Measurements from ENCODE around the gene FGR. TPM values are rescaled to one million over a fixed set of nuclear protein-coding genes. Genes with fewer than 3 reads are reported as not detected.

The FGR gene
- polyA plus RNA-seq, 1 of the 3 experiments (the other 2 are of a cell fraction), result not detected

DNA sequence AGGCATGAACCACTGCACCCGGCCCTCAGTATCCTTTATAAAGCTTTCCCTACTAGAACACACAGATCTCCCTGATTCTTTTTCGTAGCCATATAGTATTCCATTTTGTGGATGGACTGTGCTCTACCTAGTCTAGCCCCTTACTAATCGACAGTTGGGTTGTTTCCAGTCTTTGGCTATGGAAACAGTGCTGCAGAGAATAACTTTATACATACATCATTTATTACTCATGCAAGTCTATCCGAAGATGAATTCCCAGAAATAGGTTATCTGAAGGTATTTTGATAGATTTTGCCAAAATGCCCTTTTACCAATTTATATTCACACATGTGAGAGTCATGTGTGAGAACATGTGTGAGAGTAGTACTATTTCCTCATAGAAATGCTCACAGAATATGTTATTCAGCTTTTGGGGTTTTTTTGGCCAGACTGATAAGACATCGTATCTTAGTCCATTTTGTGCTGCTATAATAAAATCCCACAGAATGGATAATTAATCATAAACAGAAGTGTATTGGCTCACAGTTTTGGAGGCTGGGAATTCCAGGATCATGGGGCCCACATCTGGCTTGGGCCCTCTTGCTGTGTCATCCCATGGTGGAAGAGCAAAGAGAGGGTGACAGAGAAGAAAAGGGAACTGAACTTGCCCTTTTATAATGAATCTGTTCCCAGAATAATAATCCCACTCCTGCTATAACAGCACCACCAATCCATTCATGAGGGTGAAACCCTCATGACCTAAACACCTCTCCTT, 17.3 kb upstream of the FGR start:
- Histone ChIP-seq H3K4me2 (no peak overlapping the region), H3K79me2 (ENCODE audit: insufficient read depth) (no peaks in the 10 kb centered on the region), H3K4me1 (ENCODE audit: control insufficient read depth in 1 of 2, insufficient read depth in 2 of 2, low read depth in 1 of 2, low read length in 1 of 2) (peaks cover 3 to 7% of the 10 kb centered on the region in 2 experiments; a peak in 2 of 4 replicates), H3K9me2 (no peaks in the 10 kb centered on the region), H4K20me1 (ENCODE audit: insufficient read depth) (no peaks in the 10 kb centered on the region), H2AFZ (ENCODE audit: low read depth) (no peak overlapping the region), H3K9me3 (no peaks in the 10 kb centered on the region), H3K9ac (no peak overlapping the region), H3K36me3 (replicated peaks in 1 of 2; ENCODE audit: control insufficient read depth in 1 of 2, insufficient read depth in 2 of 2, low read length in 1 of 2) (no peaks in the 10 kb centered on the region), H3K4me3 (ENCODE audit: low read depth in 2 of 2, low read length in 1 of 2) (no peak overlapping the region), H3F3A (replicated peaks; ENCODE audit: insufficient read depth) (peaks cover 6% of the 10 kb centered on the region), H3K27me3 (ENCODE audit: insufficient read depth) (no peaks in the 10 kb centered on the region), H3K27ac (ENCODE audit: low read depth in 2 of 2, low read length in 1 of 2) (no peak overlapping the region)
- ChIA-PET CTCF (interaction anchor here (1.1 to 2.3 kb wide), 4 partner anchors 9 to 44 kb away, joined by 3 to 7 read pairs (median 5); partner anchors contain the start of gene IFI6), POLR2A (no interaction called here)
- TF ChIP-seq, protein P1, sequence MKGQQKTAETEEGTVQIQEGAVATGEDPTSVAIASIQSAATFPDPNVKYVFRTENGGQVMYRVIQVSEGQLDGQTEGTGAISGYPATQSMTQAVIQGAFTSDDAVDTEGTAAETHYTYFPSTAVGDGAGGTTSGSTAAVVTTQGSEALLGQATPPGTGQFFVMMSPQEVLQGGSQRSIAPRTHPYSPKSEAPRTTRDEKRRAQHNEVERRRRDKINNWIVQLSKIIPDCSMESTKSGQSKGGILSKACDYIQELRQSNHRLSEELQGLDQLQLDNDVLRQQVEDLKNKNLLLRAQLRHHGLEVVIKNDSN (IDR thresholded peaks at IDR 0.05; ENCODE audit: borderline replicate concordance, low read depth), result no peak
- no peak for TF ChIP-seq NRF1 (IDR thresholded peaks at IDR 0.05; ENCODE audit: low read depth, low read length)
- TF ChIP-seq ELF1 (IDR thresholded peaks at IDR 0.05), result no peak
- no peak for TF ChIP-seq EP300 (IDR thresholded peaks at IDR 0.05; ENCODE audit: borderline replicate concordance in 1 of 2, low read depth in 1 of 2, low read length in 1 of 2)
- TF ChIP-seq FOXJ3 (CRISPR knock-in tag; IDR thresholded peaks at IDR 0.05), result no peak
- TF ChIP-seq, protein P2, sequence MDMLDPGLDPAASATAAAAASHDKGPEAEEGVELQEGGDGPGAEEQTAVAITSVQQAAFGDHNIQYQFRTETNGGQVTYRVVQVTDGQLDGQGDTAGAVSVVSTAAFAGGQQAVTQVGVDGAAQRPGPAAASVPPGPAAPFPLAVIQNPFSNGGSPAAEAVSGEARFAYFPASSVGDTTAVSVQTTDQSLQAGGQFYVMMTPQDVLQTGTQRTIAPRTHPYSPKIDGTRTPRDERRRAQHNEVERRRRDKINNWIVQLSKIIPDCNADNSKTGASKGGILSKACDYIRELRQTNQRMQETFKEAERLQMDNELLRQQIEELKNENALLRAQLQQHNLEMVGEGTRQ (IDR thresholded peaks at IDR 0.05; ENCODE audit: borderline replicate concordance, low read depth, low read length), result no peak
- TF ChIP-seq TAF1 (IDR thresholded peaks at IDR 0.05; ENCODE audit: borderline replicate concordance, low read depth, low read length), result no peak
- TF ChIP-seq EZH2phosphoT487 (IDR thresholded peaks at IDR 0.05; ENCODE audit: borderline replicate concordance, low read depth), result no peak
- TF ChIP-seq JUND (IDR thresholded peaks at IDR 0.05), result no peak
- TF ChIP-seq RXRA (IDR thresholded peaks at IDR 0.05; ENCODE audit: borderline replicate concordance, low read depth), result no peak
- TF ChIP-seq, protein P3, sequence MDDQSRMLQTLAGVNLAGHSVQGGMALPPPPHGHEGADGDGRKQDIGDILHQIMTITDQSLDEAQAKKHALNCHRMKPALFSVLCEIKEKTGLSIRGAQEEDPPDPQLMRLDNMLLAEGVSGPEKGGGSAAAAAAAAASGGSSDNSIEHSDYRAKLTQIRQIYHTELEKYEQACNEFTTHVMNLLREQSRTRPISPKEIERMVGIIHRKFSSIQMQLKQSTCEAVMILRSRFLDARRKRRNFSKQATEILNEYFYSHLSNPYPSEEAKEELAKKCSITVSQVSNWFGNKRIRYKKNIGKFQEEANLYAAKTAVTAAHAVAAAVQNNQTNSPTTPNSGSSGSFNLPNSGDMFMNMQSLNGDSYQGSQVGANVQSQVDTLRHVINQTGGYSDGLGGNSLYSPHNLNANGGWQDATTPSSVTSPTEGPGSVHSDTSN (IDR thresholded peaks at IDR 0.05), result no peak
- no peak for TF ChIP-seq POLR2AphosphoS5 (IDR thresholded peaks at IDR 0.05; ENCODE audit: low read depth, low read length)
- no peak for TF ChIP-seq NFIC (IDR thresholded peaks at IDR 0.05; ENCODE audit: borderline replicate concordance)
- TF ChIP-seq FOSL2 (IDR thresholded peaks at IDR 0.05; ENCODE audit: borderline replicate concordance, low read depth), result no peak
- no peak for TF ChIP-seq MEF2A (IDR thresholded peaks at IDR 0.05; ENCODE audit: borderline replicate concordance, low read depth)
- WGBS (ENCODE audit: low lambda C conversion rate), result 87% methylated on average over 5 of the region's 5 CpGs
- DNase-seq, result no peak
